ENCODE results near the gene PHACTR1. TPM values are rescaled to one million over a fixed set of nuclear protein-coding genes. Genes with fewer than 3 reads are reported as not detected.

Gene PHACTR1
- total and polyA plus RNA-seq, 9 of the 15 experiments (the other 6 are each of a cell fraction or from before 2014, with no cell fraction given) = 11.5 to 32.6 (median 22.0) TPM

DNA sequence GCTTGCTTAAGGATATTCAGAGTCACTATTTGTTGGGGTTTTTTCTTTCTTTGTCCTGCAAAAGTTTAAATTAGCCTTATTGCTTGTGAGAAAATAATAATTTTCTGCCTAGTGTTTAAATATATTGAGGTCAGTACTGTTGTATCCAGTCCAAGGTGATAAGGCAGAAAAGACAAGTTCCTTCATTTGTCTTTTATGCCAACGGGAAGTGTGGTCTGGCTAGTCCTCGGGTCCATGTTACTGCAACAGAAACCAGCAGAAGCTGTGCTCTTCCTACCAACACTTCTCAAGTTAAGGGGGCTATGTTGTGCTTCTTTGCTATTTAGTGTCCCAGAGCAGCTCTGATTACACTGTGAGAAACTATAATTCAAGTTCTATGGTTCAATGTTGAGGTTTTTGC lies 310.6 kb downstream of the PHACTR1 start:
- Histone ChIP-seq H2AFZ (ENCODE audit: low read depth, low read length) (no peak overlapping the region), H4K20me1 (replicated peaks; ENCODE audit: control insufficient read depth, insufficient read depth, low read length) (no peaks in the 10 kb centered on the region), H3K27ac (ENCODE audit: extremely low read depth, low read depth, low read length) (no peak overlapping the region), H3K4me1 (replicated peaks in 1 of 2; ENCODE audit: control insufficient read depth in 2 of 2, insufficient read depth in 2 of 2, low read length in 2 of 2) (no peaks in the 10 kb centered on the region), H3K79me2 (ENCODE audit: control insufficient read depth, insufficient read depth, low read length) (no peaks in the 10 kb centered on the region), H3K9ac (ENCODE audit: insufficient read depth in 1 of 2, low read depth in 2 of 2, low read length in 2 of 2) (no peak overlapping the region), H3K4me3 (no peak overlapping the region), H3K27me3 (ENCODE audit: control insufficient read depth in 2 of 2, insufficient read depth in 2 of 2, low read length in 2 of 2) (no peaks in the 10 kb centered on the region; a peak in 1 of 5 replicates), H3K36me3 (ENCODE audit: control insufficient read depth, insufficient read depth, low read length) (no peaks in the 10 kb centered on the region), H3K4me2 (ENCODE audit: insufficient read depth, low read length) (no peak overlapping the region), H3K9me3 (replicated peaks; ENCODE audit: control insufficient read depth, insufficient read depth, low read depth, low read length) (no peaks in the 10 kb centered on the region), H3K9me1 (ENCODE audit: control insufficient read depth, insufficient read depth, low read length) (no peaks in the 10 kb centered on the region)
- ATAC-seq = no peak
- TF ChIP-seq KLF16 (IDR thresholded peaks at IDR 0.05) = no peak
- TF ChIP-seq POLR3G (IDR thresholded peaks at IDR 0.05; ENCODE audit: extremely low read depth, insufficient read length, insufficient replicate concordance) = no peak
- no peak for TF ChIP-seq LCOR (CRISPR knock-in tag; IDR thresholded peaks at IDR 0.05)
- no peak for TF ChIP-seq ZFP30 (CRISPR knock-in tag; IDR thresholded peaks at IDR 0.05; ENCODE audit: borderline replicate concordance)
- no peak for TF ChIP-seq MAZ (CRISPR knock-in tag; conservative IDR thresholded peaks at IDR 0.05 in 1 of 2, IDR thresholded peaks at IDR 0.05 in 1 of 2)
- no peak for TF ChIP-seq NFRKB (IDR thresholded peaks at IDR 0.05; ENCODE audit: low read depth)
- no peak for TF ChIP-seq DPF2 (IDR thresholded peaks at IDR 0.05)
- no peak for TF ChIP-seq NFE2L1 (tag; IDR thresholded peaks at IDR 0.05; ENCODE audit: borderline replicate concordance, low read depth)
- ChIA-PET CTCF (ENCODE audit: low intra/inter-chr PET ratio) (no interaction called here), POLR2A (no interaction called here)
- in situ Hi-C loops (cut with MboI) (no loop called here), intact Hi-C loops (cut with micrococcal nuclease) (no loop called here)
- BruUV-seq (replicated peaks) = no TSS peak
- no peak for FAIRE-seq
- DNase-seq (ENCODE audit: extremely low read depth in 1 of 4, low spot score in 3 of 4) = no peak
- 0% methylated on average over 2 of the region's 2 CpGs for WGBS (ENCODE audit: insufficient coverage, low coverage, missing lambda C conversion rate)

DNA sequence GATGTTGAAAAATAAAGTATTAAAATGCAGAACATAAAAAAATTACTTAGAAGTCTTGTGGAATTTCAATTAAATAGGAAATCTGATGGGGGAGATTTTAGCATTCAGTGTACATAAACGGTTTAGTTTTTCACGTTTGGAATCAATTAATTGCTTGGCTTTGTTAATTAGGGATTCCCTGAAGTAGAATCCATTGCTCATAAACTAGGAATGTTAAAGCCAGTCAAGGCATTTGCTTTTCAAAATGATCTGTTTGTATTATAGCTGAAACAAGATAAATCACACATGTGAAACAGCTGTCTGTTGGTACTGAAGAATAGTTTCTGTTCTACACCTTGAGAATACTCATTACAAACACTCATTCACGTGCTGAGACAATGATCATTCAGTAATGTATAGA lies 313.8 kb downstream of the PHACTR1 start:
- Histone ChIP-seq H3K4me3 (no peak overlapping the region), H3K9me1 (ENCODE audit: control insufficient read depth, insufficient read depth, low read length) (no peaks in the 10 kb centered on the region), H3K4me2 (ENCODE audit: insufficient read depth, low read length) (no peak overlapping the region), H3K27me3 (ENCODE audit: control insufficient read depth in 2 of 2, insufficient read depth in 2 of 2, low read length in 2 of 2) (no peaks in the 10 kb centered on the region; a peak in 1 of 5 replicates), H3K4me1 (replicated peaks in 1 of 2; ENCODE audit: control insufficient read depth in 2 of 2, insufficient read depth in 2 of 2, low read length in 2 of 2) (no peaks in the 10 kb centered on the region), H3K79me2 (ENCODE audit: control insufficient read depth, insufficient read depth, low read length) (no peaks in the 10 kb centered on the region), H3K9ac (ENCODE audit: insufficient read depth in 1 of 2, low read depth in 2 of 2, low read length in 2 of 2) (no peak overlapping the region), H3K9me3 (replicated peaks; ENCODE audit: control insufficient read depth, insufficient read depth, low read depth, low read length) (no peaks in the 10 kb centered on the region), H3K36me3 (ENCODE audit: control insufficient read depth, insufficient read depth, low read length) (no peaks in the 10 kb centered on the region), H4K20me1 (replicated peaks; ENCODE audit: control insufficient read depth, insufficient read depth, low read length) (no peaks in the 10 kb centered on the region), H3K27ac (ENCODE audit: extremely low read depth, low read depth, low read length) (no peak overlapping the region), H2AFZ (ENCODE audit: low read depth, low read length) (no peak overlapping the region)
- WGBS (ENCODE audit: insufficient coverage, low coverage, missing lambda C conversion rate) = 0% methylated on average over 3 of the region's 3 CpGs
- DNase-seq (ENCODE audit: extremely low read depth in 1 of 4, low spot score in 3 of 4) (no peak), FAIRE-seq (no peak), ATAC-seq (no peak)
- TF ChIP-seq HDAC3 (IDR thresholded peaks at IDR 0.05; ENCODE audit: borderline replicate concordance, partially characterized antibody) (no peak), RAD51 (IDR thresholded peaks at IDR 0.05; ENCODE audit: borderline replicate concordance, low read depth) (no peak), NCOA2 (IDR thresholded peaks at IDR 0.05; ENCODE audit: partially characterized antibody in 2 of 2) (no peak), ZNF408 (CRISPR knock-in tag; IDR thresholded peaks at IDR 0.05; ENCODE audit: low read depth) (no peak), ZNF146 (CRISPR knock-in tag; IDR thresholded peaks at IDR 0.05; ENCODE audit: unreplicated experiment) (no peak), ETV6 (IDR thresholded peaks at IDR 0.05; ENCODE audit: borderline replicate concordance in 1 of 2, low read depth in 2 of 2, low read length in 1 of 2) (no peak), ETV6 (CRISPR knock-in tag; IDR thresholded peaks at IDR 0.05; ENCODE audit: borderline replicate concordance) (no peak), U2AF2 (optimal IDR thresholded peaks at IDR 0.05; ENCODE audit: low read depth, low read length) (no peak), NCOA6 (IDR thresholded peaks at IDR 0.05) (no peak), ZNF584 (CRISPR knock-in tag; IDR thresholded peaks at IDR 0.05; ENCODE audit: low read depth) (no peak)
- intact Hi-C loops (cut with micrococcal nuclease) (no loop called here), in situ Hi-C loops (cut with MboI) (no loop called here)
- no TSS peak for BruUV-seq (replicated peaks)
- POLR2A ChIA-PET = no interaction called here
- CTCF ChIA-PET (ENCODE audit: low intra/inter-chr PET ratio) = no interaction called here
